Measurements from ENCODE around the gene C12orf42. TPM values are rescaled to one million over a fixed set of nuclear protein-coding genes. Genes with fewer than 3 reads are reported as not detected.
"Not testable (repeated sequence)": the region's sequence is repeated elsewhere in the genome, so short reads cannot be mapped to it uniquely, and the experiment has no call there.

C12orf42 gene
- total RNA-seq, 1 experiment from 2014 or later: 0.37 TPM

DNA sequence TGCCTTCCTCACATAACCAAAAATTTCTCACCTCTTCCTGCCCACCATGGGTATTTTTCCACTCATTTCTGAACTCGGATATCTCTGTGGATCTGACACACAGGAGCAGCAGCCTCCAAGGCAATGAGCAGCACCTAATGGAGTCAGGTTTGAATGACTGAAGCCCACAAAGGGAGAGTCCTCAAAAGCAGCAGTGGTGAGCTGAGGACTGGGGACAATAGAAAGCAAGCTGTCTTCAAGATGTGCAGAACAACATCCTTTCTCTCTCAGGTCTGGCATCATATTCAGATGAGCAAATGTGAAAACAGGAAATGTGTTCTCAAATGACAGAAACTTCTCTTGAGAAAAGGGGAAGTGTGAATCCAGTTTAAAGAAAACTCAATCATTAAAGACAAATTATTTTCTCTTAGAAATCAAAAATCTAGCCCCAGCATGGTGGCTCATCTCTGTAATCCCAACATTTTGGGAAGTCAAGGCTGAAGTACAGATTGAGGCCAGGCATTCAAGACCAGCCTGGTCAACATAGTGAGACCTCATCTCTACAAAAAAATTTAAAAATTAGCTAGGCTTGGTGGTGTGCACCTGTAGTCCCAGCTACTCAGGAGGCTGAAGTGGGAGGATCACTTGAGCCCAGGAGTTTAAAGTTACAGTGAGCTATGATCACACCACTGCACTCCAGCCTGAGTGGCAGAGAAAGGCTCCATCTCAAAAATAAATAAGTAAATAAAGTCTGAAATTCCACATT, 54.2 kb downstream of the C12orf42 start:
- Mint-ChIP-seq H3K27me3 (ENCODE audit: low read depth) (no peaks in the 10 kb centered on the region), H3K4me3 (no peak overlapping the region), H3K27ac (no peak overlapping the region), H3K4me1 (peaks cover 31% of the 10 kb centered on the region), H3K9me3 (no peaks in the 10 kb centered on the region), H3K36me3 (no peaks in the 10 kb centered on the region)
- CTCF ChIA-PET: no interaction called here
- TF ChIP-seq GRHL2 (CRISPR knock-in tag; IDR thresholded peaks at IDR 0.05; ENCODE audit: insufficient replicate concordance, severe bottlenecking) (no peak), FOXK1 (CRISPR knock-in tag; IDR thresholded peaks at IDR 0.05) (no peak), EMX1 (CRISPR knock-in tag; IDR thresholded peaks at IDR 0.05) (no peak), ATF1 (CRISPR knock-in tag; IDR thresholded peaks at IDR 0.05) (no peak), MYBL2 (CRISPR knock-in tag; IDR thresholded peaks at IDR 0.05) (no peak), ZNF138 (CRISPR knock-in tag; conservative IDR thresholded peaks at IDR 0.05) (no peak), ZNF423 (CRISPR knock-in tag; IDR thresholded peaks at IDR 0.05) (no peak), CREM (CRISPR knock-in tag; IDR thresholded peaks at IDR 0.05) (no peak), NR3C1 (CRISPR knock-in tag; conservative IDR thresholded peaks at IDR 0.05; ENCODE audit: low read depth) (no peak), SP1 (CRISPR knock-in tag; conservative IDR thresholded peaks at IDR 0.05) (no peak), ZNF121 (CRISPR knock-in tag; IDR thresholded peaks at IDR 0.05) (no peak), ZNF232 (CRISPR knock-in tag; IDR thresholded peaks at IDR 0.05) (no peak), SMAD3 (CRISPR knock-in tag; IDR thresholded peaks at IDR 0.05; ENCODE audit: borderline replicate concordance) (no peak)
- TF ChIP-seq, protein P1, sequence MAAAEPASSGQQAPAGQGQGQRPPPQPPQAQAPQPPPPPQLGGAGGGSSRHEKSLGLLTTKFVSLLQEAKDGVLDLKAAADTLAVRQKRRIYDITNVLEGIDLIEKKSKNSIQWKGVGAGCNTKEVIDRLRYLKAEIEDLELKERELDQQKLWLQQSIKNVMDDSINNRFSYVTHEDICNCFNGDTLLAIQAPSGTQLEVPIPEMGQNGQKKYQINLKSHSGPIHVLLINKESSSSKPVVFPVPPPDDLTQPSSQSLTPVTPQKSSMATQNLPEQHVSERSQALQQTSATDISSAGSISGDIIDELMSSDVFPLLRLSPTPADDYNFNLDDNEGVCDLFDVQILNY (CRISPR knock-in tag; IDR thresholded peaks at IDR 0.05): no peak
- TF ChIP-seq, protein P2, sequence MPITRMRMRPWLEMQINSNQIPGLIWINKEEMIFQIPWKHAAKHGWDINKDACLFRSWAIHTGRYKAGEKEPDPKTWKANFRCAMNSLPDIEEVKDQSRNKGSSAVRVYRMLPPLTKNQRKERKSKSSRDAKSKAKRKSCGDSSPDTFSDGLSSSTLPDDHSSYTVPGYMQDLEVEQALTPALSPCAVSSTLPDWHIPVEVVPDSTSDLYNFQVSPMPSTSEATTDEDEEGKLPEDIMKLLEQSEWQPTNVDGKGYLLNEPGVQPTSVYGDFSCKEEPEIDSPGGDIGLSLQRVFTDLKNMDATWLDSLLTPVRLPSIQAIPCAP (CRISPR knock-in tag; IDR thresholded peaks at IDR 0.05): no peak
- TF ChIP-seq, protein P3, sequence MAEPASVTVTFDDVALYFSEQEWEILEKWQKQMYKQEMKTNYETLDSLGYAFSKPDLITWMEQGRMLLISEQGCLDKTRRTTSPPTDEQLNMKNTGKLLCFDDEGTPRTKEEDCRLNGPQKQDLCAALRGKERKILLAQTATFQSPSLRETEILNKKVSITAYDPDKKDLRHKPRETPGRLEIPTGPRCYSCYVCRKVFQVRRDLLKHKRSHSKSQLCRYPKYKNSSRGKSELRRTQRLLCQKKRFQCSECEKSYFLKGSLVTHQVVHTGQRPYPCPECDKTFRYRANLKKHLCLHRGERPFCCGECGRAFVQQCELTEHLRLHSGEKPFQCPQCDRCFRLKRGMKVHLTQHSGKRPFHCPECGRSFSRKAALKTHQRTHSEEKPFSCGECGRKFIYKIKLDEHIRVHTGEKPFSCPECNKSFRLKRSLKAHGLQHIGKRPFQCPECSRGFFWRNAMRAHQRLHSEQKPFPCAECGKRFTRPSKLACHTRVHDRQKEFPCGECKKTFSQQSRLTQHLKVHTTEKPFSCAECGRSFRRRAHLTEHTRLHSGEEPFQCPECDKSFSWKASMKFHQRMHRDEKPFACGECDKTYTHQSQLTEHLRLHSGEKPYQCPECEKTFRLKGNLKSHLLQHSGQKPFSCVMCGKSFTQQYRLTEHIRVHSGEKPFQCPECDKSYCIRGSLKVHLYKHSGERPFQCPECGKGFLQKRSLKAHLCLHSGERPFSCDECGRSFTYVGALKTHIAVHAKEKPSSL (CRISPR knock-in tag; conservative IDR thresholded peaks at IDR 0.05): no peak
- peak; percentile 52; the same call in 1 of the 2 replicates for ATAC-seq
- POLR2A ChIA-PET: no interaction called here
- no peak for DNase-seq (ENCODE audit: low spot score)

DNA sequence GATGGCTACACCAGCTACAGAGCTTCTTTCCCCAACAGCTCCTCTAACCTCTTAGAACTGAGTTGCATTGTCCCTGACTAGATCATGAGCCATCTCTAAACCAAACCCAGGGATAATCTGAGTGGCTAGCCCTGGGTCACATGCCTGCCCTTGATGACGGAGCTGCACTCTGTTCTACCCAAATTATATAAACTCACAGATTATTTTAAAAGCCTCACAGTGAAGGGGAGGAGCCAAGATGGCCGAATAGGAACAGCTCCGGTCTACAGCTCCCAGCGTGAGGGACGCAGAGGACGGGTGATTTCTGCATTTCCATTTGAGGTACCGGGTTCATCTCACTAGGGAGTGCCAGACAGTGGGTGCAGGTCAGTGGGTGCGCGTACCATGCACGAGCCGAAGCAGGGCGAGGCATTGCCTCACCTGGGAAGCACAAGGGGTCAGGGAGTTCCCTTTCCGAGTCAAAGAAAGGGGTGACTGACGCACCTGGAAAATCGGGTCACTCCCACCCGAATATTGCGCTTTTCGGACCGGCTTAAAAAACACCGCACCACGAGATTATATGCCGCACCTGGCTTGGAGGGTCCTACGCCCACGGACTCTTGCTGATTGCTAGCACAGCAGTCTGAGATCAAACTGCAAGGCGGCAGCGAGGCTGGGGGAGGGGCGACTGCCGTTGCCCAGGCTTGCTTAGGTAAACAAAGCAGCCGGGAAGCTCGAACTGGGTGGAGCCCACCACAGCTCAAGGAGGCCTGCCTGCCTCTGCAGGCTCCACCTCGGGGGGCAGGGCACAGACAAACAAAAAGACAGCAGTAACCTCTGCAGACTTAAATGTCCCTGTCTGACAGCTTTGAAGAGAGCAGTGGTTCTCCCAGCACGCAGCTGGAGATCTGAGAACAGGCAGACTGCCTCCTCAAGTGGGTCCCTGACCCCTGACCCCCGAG, 61.3 kb downstream of the C12orf42 start:
- ChIA-PET POLR2A (interaction anchor here (0.6 kb wide), 1 partner anchor 584 kb away, joined by 3 read pairs; no protein-coding TSS in a partner anchor), CTCF (interaction anchor here (1.2 kb wide), 1 partner anchor 61 kb away, joined by 4 read pairs; the partner anchor contains the start of gene C12orf42)
- not testable (repeated sequence) for H3K27me3 Mint-ChIP-seq (ENCODE audit: low read depth)
- Mint-ChIP-seq H3K36me3 (peaks cover 17% of the 10 kb centered on the region), H3K27ac (peak overlapping the region; percentile 91), H3K4me3 (peak overlapping the region; percentile 70), H3K4me1 (peaks cover 15% of the 10 kb centered on the region), H3K9me3 (peaks cover 28% of the 10 kb centered on the region)
- ATAC-seq: peak; percentile 63
- peak; percentile 59 for DNase-seq (ENCODE audit: low spot score)

DNA sequence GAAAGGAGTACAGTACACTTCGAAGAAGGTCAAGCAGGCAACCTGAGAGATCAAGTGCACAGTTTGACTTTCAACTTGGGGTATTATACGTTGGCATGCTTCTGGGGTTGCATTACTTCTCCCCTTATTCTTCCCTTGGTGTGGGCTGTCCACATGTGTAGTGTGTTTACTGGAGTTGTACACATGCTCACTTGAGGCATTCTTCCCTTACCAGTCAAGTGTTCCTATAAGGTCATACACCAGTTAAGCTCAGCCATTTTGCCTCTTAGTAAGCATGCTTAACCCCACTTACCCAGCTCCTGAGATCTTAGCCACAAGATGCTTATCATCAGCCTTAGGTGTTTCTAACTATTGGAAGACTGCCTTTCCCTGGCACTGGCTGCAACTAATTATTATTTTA, 63.8 kb downstream of the C12orf42 start:
- DNase-seq (ENCODE audit: low spot score) (no peak), ATAC-seq (no peak)
- no peak for TF ChIP-seq ESRRA (CRISPR knock-in tag; IDR thresholded peaks at IDR 0.05; ENCODE audit: borderline replicate concordance)
- TF ChIP-seq, protein P4, sequence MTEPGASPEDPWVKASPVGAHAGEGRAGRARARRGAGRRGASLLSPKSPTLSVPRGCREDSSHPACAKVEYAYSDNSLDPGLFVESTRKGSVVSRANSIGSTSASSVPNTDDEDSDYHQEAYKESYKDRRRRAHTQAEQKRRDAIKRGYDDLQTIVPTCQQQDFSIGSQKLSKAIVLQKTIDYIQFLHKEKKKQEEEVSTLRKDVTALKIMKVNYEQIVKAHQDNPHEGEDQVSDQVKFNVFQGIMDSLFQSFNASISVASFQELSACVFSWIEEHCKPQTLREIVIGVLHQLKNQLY (CRISPR knock-in tag; IDR thresholded peaks at IDR 0.05): no peak
- TF ChIP-seq, protein P5, sequence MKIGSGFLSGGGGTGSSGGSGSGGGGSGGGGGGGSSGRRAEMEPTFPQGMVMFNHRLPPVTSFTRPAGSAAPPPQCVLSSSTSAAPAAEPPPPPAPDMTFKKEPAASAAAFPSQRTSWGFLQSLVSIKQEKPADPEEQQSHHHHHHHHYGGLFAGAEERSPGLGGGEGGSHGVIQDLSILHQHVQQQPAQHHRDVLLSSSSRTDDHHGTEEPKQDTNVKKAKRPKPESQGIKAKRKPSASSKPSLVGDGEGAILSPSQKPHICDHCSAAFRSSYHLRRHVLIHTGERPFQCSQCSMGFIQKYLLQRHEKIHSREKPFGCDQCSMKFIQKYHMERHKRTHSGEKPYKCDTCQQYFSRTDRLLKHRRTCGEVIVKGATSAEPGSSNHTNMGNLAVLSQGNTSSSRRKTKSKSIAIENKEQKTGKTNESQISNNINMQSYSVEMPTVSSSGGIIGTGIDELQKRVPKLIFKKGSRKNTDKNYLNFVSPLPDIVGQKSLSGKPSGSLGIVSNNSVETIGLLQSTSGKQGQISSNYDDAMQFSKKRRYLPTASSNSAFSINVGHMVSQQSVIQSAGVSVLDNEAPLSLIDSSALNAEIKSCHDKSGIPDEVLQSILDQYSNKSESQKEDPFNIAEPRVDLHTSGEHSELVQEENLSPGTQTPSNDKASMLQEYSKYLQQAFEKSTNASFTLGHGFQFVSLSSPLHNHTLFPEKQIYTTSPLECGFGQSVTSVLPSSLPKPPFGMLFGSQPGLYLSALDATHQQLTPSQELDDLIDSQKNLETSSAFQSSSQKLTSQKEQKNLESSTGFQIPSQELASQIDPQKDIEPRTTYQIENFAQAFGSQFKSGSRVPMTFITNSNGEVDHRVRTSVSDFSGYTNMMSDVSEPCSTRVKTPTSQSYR (CRISPR knock-in tag; IDR thresholded peaks at IDR 0.05): no peak
- TF ChIP-seq, protein P6, sequence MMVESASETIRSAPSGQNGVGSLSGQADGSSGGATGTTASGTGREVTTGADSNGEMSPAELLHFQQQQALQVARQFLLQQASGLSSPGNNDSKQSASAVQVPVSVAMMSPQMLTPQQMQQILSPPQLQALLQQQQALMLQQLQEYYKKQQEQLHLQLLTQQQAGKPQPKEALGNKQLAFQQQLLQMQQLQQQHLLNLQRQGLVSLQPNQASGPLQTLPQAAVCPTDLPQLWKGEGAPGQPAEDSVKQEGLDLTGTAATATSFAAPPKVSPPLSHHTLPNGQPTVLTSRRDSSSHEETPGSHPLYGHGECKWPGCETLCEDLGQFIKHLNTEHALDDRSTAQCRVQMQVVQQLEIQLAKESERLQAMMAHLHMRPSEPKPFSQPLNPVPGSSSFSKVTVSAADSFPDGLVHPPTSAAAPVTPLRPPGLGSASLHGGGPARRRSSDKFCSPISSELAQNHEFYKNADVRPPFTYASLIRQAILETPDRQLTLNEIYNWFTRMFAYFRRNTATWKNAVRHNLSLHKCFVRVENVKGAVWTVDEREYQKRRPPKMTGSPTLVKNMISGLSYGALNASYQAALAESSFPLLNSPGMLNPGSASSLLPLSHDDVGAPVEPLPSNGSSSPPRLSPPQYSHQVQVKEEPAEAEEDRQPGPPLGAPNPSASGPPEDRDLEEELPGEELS (CRISPR knock-in tag; IDR thresholded peaks at IDR 0.05): no peak
- TF ChIP-seq CREM (CRISPR knock-in tag; IDR thresholded peaks at IDR 0.05): no peak
- TF ChIP-seq MYBL2 (CRISPR knock-in tag; IDR thresholded peaks at IDR 0.05): no peak
- TF ChIP-seq PRRX2 (CRISPR knock-in tag; IDR thresholded peaks at IDR 0.05): no peak

More for the DNA sequence above, 63.8 kb downstream of the C12orf42 start:
- ChIA-PET POLR2A (no interaction called here), CTCF (no interaction called here)
- Mint-ChIP-seq H3K27ac (no peak overlapping the region), H3K4me3 (no peak overlapping the region), H3K9me3 (peaks cover 37% of the 10 kb centered on the region), H3K36me3 (peaks cover 22% of the 10 kb centered on the region), H3K27me3 (ENCODE audit: low read depth) (no peaks in the 10 kb centered on the region; the same call in 1 of the 2 replicates), H3K4me1 (peaks cover 15% of the 10 kb centered on the region)
